Parathyroid adenoma (tissue), 2 donors: Measurements from ENCODE around the gene SLC24A3.

Experiments
- H2AFZ ChIP-seq: fragments of 300-600 bp; sonication (generic); one replicate; pipeline ENCODE4 v1.7.0; 2017; ENCODE audit warnings: antibody characterized with exemption, mild to moderate bottlenecking
- H3K27ac ChIP-seq: fragments of 300-600 bp; sonication (generic); one replicate; pipeline ENCODE4 v1.7.0; 2017
- H3K27me3 ChIP-seq: fragments of 300-600 bp; sonication (generic); one replicate; pipeline ENCODE4 v1.7.0; 2017; ENCODE audit warnings: low read length; ENCODE audit not compliant: control insufficient read depth, insufficient read depth
- H3K36me3 ChIP-seq: fragments of 300-600 bp; sonication (generic); one replicate; pipeline ENCODE4 v1.7.0; 2017; ENCODE audit warnings: low read length; ENCODE audit not compliant: control insufficient read depth, insufficient read depth
- H3K4me1 ChIP-seq: fragments of 300-600 bp; sonication (generic); one replicate; pipeline ENCODE4 v1.7.0; 2017; ENCODE audit warnings: control low read depth
- H3K4me2 ChIP-seq: fragments of 300-600 bp; sonication (generic); one replicate; pipeline ENCODE4 v1.7.0; 2017; ENCODE audit warnings: low read length
- H3K4me3 ChIP-seq: fragments of 300-600 bp; sonication (generic); one replicate; pipeline ENCODE4 v1.7.0; 2017; ENCODE audit warnings: low read depth, low read length
- H3K79me2 ChIP-seq: fragments of 300-600 bp; sonication (generic); one replicate; pipeline ENCODE4 v1.7.0; 2017; ENCODE audit warnings: control low read depth
- H3K9ac ChIP-seq: fragments of 300-600 bp; sonication (generic); one replicate; pipeline ENCODE4 v1.7.0; 2017; ENCODE audit warnings: mild to moderate bottlenecking
- H3K9me3 ChIP-seq: fragments of 300-600 bp; sonication (generic); one replicate; pipeline ENCODE4 v1.7.0; 2017; ENCODE audit warnings: low read length; ENCODE audit not compliant: control insufficient read depth
- TF ChIP-seq, protein P1 (sequence below): fragments of 300-600 bp; sonication (generic); IDR thresholded peaks from one replicate; pipeline ENCODE4 v1.7.0; 2017; ENCODE audit warnings: antibody characterized with exemption, mild to moderate bottlenecking
- donor health status: primary hyperparathyroidism.

SLC24A3 gene

DNA sequence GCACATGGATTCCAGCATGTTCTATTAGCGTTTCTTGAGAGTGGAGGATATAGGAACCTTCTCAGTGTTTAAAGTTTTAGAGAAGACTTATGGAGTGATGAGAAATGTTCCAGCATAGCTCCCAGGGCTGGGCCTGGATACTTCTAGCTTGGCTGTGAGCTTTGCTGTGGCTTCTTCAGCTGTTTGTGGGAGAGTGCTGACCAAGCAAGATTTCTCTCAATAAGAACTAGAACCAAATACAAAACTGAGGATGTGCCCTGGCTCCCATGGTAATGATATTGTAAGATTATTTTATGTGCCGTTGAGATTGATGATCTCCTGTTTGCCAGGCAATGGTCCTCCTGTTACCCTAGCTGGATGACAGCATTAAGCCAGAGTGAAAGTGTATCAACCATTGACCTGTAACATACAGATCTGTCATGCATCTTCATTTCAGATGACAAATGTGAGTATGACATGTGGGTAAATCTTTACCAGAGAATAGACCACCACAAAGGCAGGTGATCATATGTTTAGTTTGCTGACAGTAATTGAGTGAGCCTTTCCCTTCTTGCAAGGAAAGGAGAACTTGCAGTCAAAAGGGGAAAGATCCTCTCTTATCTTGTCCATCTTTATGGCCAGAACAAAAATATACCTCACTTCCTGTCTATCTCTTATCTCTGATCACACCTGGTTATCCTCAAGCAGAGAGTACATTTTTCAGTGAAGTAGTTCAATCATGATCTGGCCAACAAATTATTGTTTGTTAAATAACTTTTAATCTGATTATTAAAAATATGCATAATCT is 180.1 kb downstream of the SLC24A3 start:
- Histone ChIP-seq H2AFZ (no peak overlapping the region), H3K27me3 (no peaks in the 10 kb centered on the region), H3K9me3 (no peaks in the 10 kb centered on the region), H3K36me3 (no peaks in the 10 kb centered on the region), H3K79me2 (no peaks in the 10 kb centered on the region), H3K4me3 (no peak overlapping the region), H3K4me1 (peaks cover 5% of the 10 kb centered on the region), H3K4me2 (peak overlapping the region; percentile 26), H3K27ac (no peak overlapping the region), H3K9ac (no peak overlapping the region)
- TF ChIP-seq, protein P1, sequence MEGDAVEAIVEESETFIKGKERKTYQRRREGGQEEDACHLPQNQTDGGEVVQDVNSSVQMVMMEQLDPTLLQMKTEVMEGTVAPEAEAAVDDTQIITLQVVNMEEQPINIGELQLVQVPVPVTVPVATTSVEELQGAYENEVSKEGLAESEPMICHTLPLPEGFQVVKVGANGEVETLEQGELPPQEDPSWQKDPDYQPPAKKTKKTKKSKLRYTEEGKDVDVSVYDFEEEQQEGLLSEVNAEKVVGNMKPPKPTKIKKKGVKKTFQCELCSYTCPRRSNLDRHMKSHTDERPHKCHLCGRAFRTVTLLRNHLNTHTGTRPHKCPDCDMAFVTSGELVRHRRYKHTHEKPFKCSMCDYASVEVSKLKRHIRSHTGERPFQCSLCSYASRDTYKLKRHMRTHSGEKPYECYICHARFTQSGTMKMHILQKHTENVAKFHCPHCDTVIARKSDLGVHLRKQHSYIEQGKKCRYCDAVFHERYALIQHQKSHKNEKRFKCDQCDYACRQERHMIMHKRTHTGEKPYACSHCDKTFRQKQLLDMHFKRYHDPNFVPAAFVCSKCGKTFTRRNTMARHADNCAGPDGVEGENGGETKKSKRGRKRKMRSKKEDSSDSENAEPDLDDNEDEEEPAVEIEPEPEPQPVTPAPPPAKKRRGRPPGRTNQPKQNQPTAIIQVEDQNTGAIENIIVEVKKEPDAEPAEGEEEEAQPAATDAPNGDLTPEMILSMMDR, result no peak

DNA sequence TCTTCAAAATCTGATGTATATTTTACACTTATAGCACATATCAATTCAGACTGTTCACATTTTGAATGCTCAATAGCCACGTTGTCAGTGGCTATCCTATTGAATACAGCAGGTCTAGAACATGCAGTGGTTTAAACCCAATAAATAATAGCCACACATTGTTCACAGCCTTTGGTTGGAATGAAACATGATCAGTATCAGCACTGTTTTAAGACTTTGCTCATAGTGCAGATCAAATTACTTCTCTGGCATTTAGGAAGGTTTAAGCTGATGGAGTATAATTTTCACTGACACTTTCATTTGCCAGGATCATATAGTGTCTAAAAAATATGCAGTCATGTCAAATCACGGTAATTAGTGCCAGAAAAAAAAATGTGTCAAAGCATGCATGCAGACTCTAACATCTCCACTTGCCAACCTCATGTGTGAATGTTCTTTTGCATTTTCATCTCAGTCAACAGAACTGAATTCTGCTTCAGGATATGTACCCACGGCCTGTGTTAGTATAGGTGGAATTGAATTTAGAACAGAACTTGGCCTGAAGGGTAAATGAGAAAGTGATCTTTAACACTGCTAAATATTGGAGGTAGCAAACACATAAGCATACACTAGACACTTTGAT is 184.1 kb downstream of the SLC24A3 start:
- Histone ChIP-seq H3K4me1 (peaks cover 5% of the 10 kb centered on the region), H3K9me3 (no peaks in the 10 kb centered on the region), H3K36me3 (no peaks in the 10 kb centered on the region), H3K27me3 (no peaks in the 10 kb centered on the region), H3K9ac (no peak overlapping the region), H2AFZ (no peak overlapping the region), H3K4me3 (no peak overlapping the region), H3K27ac (no peak overlapping the region), H3K4me2 (peak overlapping the region; percentile 1), H3K79me2 (no peaks in the 10 kb centered on the region)
- TF ChIP-seq, protein P1, result no peak

DNA sequence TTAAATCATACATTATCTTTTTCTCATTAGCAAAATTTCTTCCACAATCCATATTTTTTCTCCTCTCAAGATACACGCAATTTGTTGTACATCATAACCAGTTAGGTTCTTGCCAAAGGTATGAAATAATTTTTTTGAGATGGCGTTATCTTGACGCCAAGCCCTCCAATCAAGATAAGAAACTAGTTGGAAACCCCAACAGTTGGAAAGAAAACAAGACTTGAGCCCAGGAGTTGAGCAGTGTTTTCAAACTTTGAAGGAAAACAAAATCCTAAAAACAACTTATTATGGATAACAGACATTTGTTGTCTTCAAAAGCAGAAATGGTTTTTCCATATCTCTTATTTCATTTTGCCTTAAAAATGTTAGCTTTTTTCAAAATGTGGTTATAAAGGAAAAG is 184.8 kb downstream of the SLC24A3 start:
- no peaks in the 10 kb centered on the region for H3K36me3 ChIP-seq
- peaks cover 5% of the 10 kb centered on the region for H3K4me1 ChIP-seq
- no peak overlapping the region for H3K9ac ChIP-seq
- no peaks in the 10 kb centered on the region for H3K27me3 ChIP-seq
- TF ChIP-seq, protein P1, result no peak
- no peak overlapping the region for H2AFZ ChIP-seq
- no peaks in the 10 kb centered on the region for H3K79me2 ChIP-seq
- H3K4me2 ChIP-seq, result no peak overlapping the region
- no peak overlapping the region for H3K4me3 ChIP-seq
- no peak overlapping the region for H3K27ac ChIP-seq
- no peaks in the 10 kb centered on the region for H3K9me3 ChIP-seq

DNA sequence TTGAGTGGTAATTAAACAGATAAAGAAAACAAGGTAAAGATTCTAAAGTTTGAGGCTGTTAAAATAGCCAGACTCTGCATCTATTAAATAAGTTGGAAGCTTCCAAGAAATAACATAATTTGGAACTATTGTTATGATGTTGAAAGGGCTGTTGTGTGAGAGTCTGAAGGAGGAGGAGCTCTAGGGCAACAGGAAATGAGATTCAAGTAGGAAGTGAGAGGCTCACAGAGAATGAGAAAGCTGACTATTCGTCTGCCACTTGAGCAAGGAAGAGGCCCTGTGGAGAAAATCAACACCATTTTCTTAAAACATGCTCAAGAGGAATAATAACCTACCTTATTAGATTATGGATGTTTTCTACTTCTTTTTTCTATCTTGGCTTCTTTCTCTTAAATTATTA is 185.2 kb downstream of the SLC24A3 start:
- Histone ChIP-seq H3K27ac (no peak overlapping the region), H3K9ac (no peak overlapping the region), H3K4me3 (no peak overlapping the region), H3K4me2 (no peak overlapping the region), H3K79me2 (no peaks in the 10 kb centered on the region), H3K27me3 (no peaks in the 10 kb centered on the region), H3K9me3 (no peaks in the 10 kb centered on the region), H3K36me3 (no peaks in the 10 kb centered on the region), H3K4me1 (peaks cover 3% of the 10 kb centered on the region), H2AFZ (no peak overlapping the region)
- TF ChIP-seq, protein P1, result no peak

DNA sequence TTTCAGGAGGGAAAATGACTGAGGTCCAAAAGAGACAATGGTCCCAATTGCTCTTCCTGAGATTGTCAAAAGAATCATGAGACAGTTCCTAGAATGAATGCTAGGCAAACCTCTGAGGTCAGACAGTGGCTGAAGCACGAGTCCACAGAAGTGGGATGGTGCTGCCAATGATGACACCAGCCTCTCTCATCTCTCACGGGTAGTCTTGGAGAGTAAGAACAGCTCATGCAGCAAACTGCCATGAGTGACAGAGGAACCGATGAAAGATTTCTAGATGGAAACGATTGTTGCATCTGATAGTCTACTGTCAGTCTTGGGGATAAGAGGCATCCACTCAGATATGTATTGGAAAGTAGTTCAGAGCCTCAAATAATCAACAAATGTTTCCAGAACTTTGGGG is 188.7 kb downstream of the SLC24A3 start:
- Histone ChIP-seq H3K27ac (no peak overlapping the region), H3K79me2 (no peaks in the 10 kb centered on the region), H3K36me3 (no peaks in the 10 kb centered on the region), H2AFZ (no peak overlapping the region), H3K9ac (no peak overlapping the region), H3K4me1 (peaks cover 2% of the 10 kb centered on the region), H3K4me2 (no peak overlapping the region), H3K4me3 (no peak overlapping the region), H3K9me3 (no peaks in the 10 kb centered on the region), H3K27me3 (no peaks in the 10 kb centered on the region)
- TF ChIP-seq, protein P1, result no peak
